Testis (tissue), 2 donors: ENCODE data around the gene EZR.

Experiments used
- CTCF ChIP-seq, 3 experiments: fragments of 450-650 bp in 2 of 3; fragments of 200-600 bp in 1 of 3; sonication (generic) in 1 of 3; IDR thresholded peaks; one replicate each; pipeline ENCODE4 v1.5.1; 2016 to 2019; ENCODE audit warnings: antibody characterized with exemption in 3 of 3, mild to moderate bottlenecking in 2 of 3, moderate library complexity in 1 of 3
- POLR2A ChIP-seq: fragments of 450-650 bp; IDR thresholded peaks from one replicate; pipeline ENCODE4 v1.6.1; 2017; ENCODE audit warnings: antibody characterized with exemption, mild to moderate bottlenecking, moderate library complexity

DNA sequence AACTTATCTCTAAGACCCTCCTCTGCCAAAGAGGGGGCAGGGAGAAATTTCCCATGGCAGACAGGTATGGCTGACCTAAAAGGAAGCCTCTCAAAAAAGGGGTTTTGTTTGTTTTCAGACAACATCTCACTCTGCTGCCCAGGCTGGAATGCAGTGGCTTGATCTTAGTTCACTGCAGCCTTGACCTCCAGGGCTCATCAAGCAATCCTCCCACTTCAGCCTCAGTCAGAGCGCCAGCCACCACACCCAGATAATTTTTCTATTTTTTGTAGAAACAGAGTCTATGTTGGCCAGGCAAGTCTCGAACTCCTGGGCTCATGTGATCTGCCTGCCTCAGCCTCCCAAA lies 3.8 kb downstream of the EZR start:
- TF ChIP-seq CTCF (IDR thresholded peaks at IDR 0.05), result no peak
- no peak for TF ChIP-seq POLR2A
